Gastroesophageal sphincter (tissue), 3 donors: ENCODE measurements around the gene HSPA12A.

Source experiments
- CTCF ChIP-seq, 4 experiments: fragments of 200-600 bp in 2 of 4; fragments of 450-650 bp in 2 of 4; sonication (generic) in 1 of 4; IDR thresholded peaks; one replicate each; pipeline ENCODE4 v1.5.1; 2017 to 2019; ENCODE audit warnings: antibody characterized with exemption in 4 of 4, mild to moderate bottlenecking in 2 of 4, moderate library complexity in 2 of 4
- POLR2A ChIP-seq, 2 donors: fragments of 450-650 bp; IDR thresholded peaks; one replicate each; pipeline ENCODE4 v1.6.1; 2017; ENCODE audit warnings: antibody characterized with exemption in 2 of 2, mild to moderate bottlenecking in 2 of 2, moderate library complexity in 1 of 2
- POLR2AphosphoS5 ChIP-seq: sonication (generic); formaldehyde crosslinking; IDR thresholded peaks from one replicate; pipeline ENCODE4 v1.6.1; 2017; ENCODE audit warnings: antibody characterized with exemption

GRCh38 chr10:116707981-116708380, 34.4 kb downstream of the HSPA12A start:
- TF ChIP-seq POLR2A (IDR thresholded peaks at IDR 0.05): no peak
- TF ChIP-seq CTCF (IDR thresholded peaks at IDR 0.05): no peak
- no peak for TF ChIP-seq POLR2AphosphoS5
